Liver (tissue), 9 donors: ENCODE data around the gene PLA2G4E. TPM values are rescaled to one million over a fixed set of nuclear protein-coding genes. Genes with fewer than 3 reads are reported as not detected.

Experiments used
- DNase-seq: peaks from one replicate; pipeline ENCODE4 v3.0.0-alpha.2; 2017; ENCODE audit warnings: low spot score
- H3K27ac ChIP-seq, 2 donors: one replicate each; pipeline ENCODE4 v1.7.0; 2013; ENCODE audit warnings: inconsistent platforms in 2 of 2, low read length in 2 of 2, control low read depth in 1 of 2, low read depth in 1 of 2, mild to moderate bottlenecking in 1 of 2
- H3K27me3 ChIP-seq, 4 donors: one replicate each; pipeline versions ENCODE4 v1.6.1 to v1.7.0; 2013; ENCODE audit warnings: low read length in 3 of 4, inconsistent platforms in 1 of 4, mild to moderate bottlenecking in 1 of 4, moderate library complexity in 1 of 4; ENCODE audit not compliant: control insufficient read depth in 4 of 4, insufficient read depth in 4 of 4
- H3K36me3 ChIP-seq, 4 donors: one replicate each; pipeline versions ENCODE4 v1.6.1 to v1.7.0; 2013; ENCODE audit warnings: low read length in 3 of 4, mild to moderate bottlenecking in 3 of 4, low read depth in 1 of 4, moderate library complexity in 1 of 4; ENCODE audit not compliant: control insufficient read depth in 4 of 4, insufficient read depth in 3 of 4
- H3K4me1 ChIP-seq, 4 donors: one replicate each; pipeline versions ENCODE4 v1.6.1 to v1.7.0; 2013; ENCODE audit warnings: low read length in 3 of 4, mild to moderate bottlenecking in 3 of 4, moderate library complexity in 1 of 4; ENCODE audit not compliant: control insufficient read depth in 4 of 4, insufficient read depth in 4 of 4
- H3K4me3 ChIP-seq, 3 donors: one replicate each; pipeline versions ENCODE4 v1.6.1 to v1.7.0; 2013; ENCODE audit warnings: low read length in 3 of 3, control low read depth in 1 of 3, low read depth in 1 of 3, mild to moderate bottlenecking in 1 of 3
- H3K9ac ChIP-seq, 2 donors: one replicate each; pipeline ENCODE4 v1.7.0; 2013; ENCODE audit warnings: low read length in 2 of 2, mild to moderate bottlenecking in 2 of 2, moderate library complexity in 2 of 2, control low read depth in 1 of 2, low read depth in 1 of 2
- H3K9me3 ChIP-seq, 4 donors: one replicate each; pipeline versions ENCODE4 v1.6.1 to v1.7.0; 2013; ENCODE audit warnings: low read length in 3 of 4; ENCODE audit not compliant: control insufficient read depth in 4 of 4
- FOXA2 ChIP-seq: IDR thresholded peaks from 2 replicates; pipeline ENCODE4 v1.6.1; 2016; ENCODE audit warnings: antibody characterized with exemption
- HNF4A ChIP-seq, 2 donors: conservative IDR thresholded peaks; 2 replicates each; pipeline ENCODE4 v1.6.1; 2016; ENCODE audit warnings: antibody characterized with exemption in 2 of 2, mild to moderate bottlenecking in 2 of 2
- NR2F2 ChIP-seq: IDR thresholded peaks from 2 replicates; pipeline ENCODE4 v1.6.1; 2016; ENCODE audit warnings: antibody characterized with exemption
- RAD21 ChIP-seq, 2 donors: IDR thresholded peaks; 2 replicates each; pipeline ENCODE4 v1.6.1; 2016; ENCODE audit warnings: antibody characterized with exemption in 2 of 2, mild to moderate bottlenecking in 2 of 2
- SP1 ChIP-seq: IDR thresholded peaks from 2 replicates; pipeline ENCODE4 v1.6.1; 2018; ENCODE audit warnings: antibody characterized with exemption, mild to moderate bottlenecking
- TAF1 ChIP-seq: conservative IDR thresholded peaks from 2 replicates; pipeline ENCODE4 v1.6.1; 2016; ENCODE audit warnings: antibody characterized with exemption, mild to moderate bottlenecking
- WGBS: extraction: QIAGEN DNeasy Blood & Tissue Kit; methylation state at CpG from one replicate; pipeline ENCODE4 v1.1.7; 2013; 5-methylcytosine and 5-hydroxymethylcytosine counted together
- polyA plus RNA-seq, 2 donors: library from polyadenylated mRNA; stranded (reverse) in 1 of 2; unstranded in 1 of 2; fragments of 200-250 nt in 1 of 2; fragments of >200 nt in 1 of 2; fragmentation: Nextera tagmentation in 1 of 2; extraction: Ambion mirVana in 1 of 2; gene quantifications; one replicate each; pipeline versions ENCODE4 v1.2.1 to v1.2.3, GENCODE V29; 2013 to 2015
- total RNA-seq, 2 donors: library from RNA; depleted of rRNA; stranded (reverse); fragments of >200 nt; gene quantifications; one replicate each; pipeline ENCODE4 v1.2.3, GENCODE V29; 2014
- TF ChIP-seq, protein P1 (sequence below): IDR thresholded peaks from 2 replicates; pipeline ENCODE4 v1.6.1; 2016; ENCODE audit warnings: antibody characterized with exemption, mild to moderate bottlenecking
- TF ChIP-seq, protein P2 (sequence below): IDR thresholded peaks from 2 replicates; pipeline ENCODE4 v1.6.1; 2016; ENCODE audit warnings: antibody characterized with exemption
- TF ChIP-seq, protein P3 (sequence below): fragments of 150-350 bp; IDR thresholded peaks from 2 replicates; pipeline ENCODE4 v1.5.1; 2017; ENCODE audit warnings: improper control_type of control experiment, low read depth, low read length; ENCODE audit not compliant: missing input control
- TF ChIP-seq, protein P4 (sequence below): IDR thresholded peaks from 2 replicates; pipeline ENCODE4 v1.6.1; 2016; ENCODE audit warnings: antibody characterized with exemption
- TF ChIP-seq, protein P5 (sequence below): IDR thresholded peaks from 2 replicates; pipeline ENCODE4 v1.6.1; 2016; ENCODE audit warnings: antibody characterized with exemption
- donor health status: healthy.
- donor health status: healthy.
- donor health status: healthy.
- donor health status: healthy.
- donor health status: healthy.

Gene PLA2G4E
- total and polyA plus RNA-seq, 4 donors = not detected

DNA sequence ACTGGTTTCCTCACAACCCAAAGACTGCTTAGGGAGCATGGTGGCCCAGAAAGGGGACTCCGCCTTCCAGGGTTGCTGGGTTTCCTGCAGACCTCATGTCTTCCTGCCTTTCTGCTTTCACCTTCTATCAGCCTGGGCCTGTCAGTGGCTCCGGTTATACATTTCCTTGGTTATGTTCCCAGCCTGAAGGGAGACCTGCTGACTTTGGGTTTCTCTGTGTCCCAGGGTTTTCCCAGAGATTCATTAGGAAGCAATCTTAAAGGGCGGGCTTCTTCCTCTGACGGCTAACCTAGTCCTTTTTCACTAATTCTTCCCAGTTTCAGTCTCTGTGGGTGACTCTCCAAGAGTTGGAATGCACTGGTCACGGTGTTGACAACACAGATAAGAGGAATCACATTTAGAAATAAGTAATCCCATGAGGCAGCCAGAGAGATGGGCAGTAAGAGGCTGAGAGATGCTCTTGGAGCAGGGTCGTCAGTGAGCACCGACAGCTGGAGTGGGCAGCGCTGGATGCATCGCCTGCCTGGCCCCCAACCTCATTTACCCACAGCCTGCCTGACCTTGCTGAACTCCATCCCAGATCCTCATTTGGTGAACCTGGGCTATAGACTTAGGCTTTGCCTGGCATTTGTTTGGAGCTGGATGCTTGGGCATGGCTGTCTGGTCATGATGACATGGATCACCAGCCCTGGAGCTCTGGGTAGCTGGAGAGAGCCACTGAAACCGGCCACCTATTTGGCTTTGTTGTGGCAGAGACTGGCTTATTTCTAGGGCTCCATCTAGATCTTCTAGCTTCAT, 38.5 kb downstream of the PLA2G4E start:
- Histone ChIP-seq H3K9ac (no peak overlapping the region), H3K27ac (no peak overlapping the region), H3K4me1 (peaks cover 0 to 1% (median 0%) of the 10 kb centered on the region in 4 donors), H3K9me3 (no peaks in the 10 kb centered on the region), H3K4me3 (no peak overlapping the region), H3K27me3 (no peaks in the 10 kb centered on the region), H3K36me3 (no peaks in the 10 kb centered on the region)
- 87% methylated on average over 10 of the region's 10 CpGs for WGBS
- no peak for TF ChIP-seq FOXA2
- TF ChIP-seq, protein P1, sequence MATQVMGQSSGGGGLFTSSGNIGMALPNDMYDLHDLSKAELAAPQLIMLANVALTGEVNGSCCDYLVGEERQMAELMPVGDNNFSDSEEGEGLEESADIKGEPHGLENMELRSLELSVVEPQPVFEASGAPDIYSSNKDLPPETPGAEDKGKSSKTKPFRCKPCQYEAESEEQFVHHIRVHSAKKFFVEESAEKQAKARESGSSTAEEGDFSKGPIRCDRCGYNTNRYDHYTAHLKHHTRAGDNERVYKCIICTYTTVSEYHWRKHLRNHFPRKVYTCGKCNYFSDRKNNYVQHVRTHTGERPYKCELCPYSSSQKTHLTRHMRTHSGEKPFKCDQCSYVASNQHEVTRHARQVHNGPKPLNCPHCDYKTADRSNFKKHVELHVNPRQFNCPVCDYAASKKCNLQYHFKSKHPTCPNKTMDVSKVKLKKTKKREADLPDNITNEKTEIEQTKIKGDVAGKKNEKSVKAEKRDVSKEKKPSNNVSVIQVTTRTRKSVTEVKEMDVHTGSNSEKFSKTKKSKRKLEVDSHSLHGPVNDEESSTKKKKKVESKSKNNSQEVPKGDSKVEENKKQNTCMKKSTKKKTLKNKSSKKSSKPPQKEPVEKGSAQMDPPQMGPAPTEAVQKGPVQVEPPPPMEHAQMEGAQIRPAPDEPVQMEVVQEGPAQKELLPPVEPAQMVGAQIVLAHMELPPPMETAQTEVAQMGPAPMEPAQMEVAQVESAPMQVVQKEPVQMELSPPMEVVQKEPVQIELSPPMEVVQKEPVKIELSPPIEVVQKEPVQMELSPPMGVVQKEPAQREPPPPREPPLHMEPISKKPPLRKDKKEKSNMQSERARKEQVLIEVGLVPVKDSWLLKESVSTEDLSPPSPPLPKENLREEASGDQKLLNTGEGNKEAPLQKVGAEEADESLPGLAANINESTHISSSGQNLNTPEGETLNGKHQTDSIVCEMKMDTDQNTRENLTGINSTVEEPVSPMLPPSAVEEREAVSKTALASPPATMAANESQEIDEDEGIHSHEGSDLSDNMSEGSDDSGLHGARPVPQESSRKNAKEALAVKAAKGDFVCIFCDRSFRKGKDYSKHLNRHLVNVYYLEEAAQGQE = no peak
- TF ChIP-seq NR2F2 = no peak
- TF ChIP-seq, protein P2, sequence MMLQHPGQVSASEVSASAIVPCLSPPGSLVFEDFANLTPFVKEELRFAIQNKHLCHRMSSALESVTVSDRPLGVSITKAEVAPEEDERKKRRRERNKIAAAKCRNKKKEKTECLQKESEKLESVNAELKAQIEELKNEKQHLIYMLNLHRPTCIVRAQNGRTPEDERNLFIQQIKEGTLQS = no peak
- TF ChIP-seq, protein P3, sequence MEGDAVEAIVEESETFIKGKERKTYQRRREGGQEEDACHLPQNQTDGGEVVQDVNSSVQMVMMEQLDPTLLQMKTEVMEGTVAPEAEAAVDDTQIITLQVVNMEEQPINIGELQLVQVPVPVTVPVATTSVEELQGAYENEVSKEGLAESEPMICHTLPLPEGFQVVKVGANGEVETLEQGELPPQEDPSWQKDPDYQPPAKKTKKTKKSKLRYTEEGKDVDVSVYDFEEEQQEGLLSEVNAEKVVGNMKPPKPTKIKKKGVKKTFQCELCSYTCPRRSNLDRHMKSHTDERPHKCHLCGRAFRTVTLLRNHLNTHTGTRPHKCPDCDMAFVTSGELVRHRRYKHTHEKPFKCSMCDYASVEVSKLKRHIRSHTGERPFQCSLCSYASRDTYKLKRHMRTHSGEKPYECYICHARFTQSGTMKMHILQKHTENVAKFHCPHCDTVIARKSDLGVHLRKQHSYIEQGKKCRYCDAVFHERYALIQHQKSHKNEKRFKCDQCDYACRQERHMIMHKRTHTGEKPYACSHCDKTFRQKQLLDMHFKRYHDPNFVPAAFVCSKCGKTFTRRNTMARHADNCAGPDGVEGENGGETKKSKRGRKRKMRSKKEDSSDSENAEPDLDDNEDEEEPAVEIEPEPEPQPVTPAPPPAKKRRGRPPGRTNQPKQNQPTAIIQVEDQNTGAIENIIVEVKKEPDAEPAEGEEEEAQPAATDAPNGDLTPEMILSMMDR = no peak
- no peak for DNase-seq

DNA sequence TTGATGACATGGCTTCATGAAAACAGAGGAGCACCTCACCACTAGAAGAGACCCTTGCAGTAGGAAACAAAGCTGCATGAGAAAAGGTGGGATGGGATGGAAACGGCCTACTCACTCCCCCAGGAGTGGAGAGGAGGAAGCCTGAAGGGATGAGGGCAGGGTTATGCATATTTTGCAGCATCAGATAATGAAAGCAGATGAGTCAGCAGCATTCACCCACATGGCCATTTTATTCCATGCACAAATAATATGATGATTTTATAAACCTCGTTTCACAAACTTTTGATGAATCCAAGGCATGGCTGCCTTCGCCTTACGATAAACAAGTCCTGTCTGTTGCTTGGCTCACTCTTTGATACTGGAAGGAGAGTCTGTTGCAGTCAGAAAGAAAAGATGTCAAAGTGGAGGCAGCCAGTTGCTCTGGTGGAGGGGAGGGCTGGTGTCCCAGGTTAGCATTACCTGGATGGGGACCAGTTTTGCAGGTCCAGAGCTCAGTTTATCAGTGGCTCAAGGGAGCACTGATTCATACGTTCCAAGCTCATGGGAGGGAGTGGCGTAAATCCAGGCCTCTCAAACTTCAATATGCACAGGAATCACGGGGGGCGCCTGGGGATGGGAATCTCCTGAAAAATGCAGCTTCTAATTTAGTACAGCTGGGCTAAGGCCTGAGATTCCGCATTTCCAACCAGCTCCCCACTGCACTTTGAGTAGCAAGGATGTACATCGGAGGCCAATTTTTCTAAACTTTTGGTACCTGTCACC, 39.3 kb downstream of the PLA2G4E start:
- Histone ChIP-seq H3K27ac (no peak overlapping the region), H3K36me3 (no peaks in the 10 kb centered on the region), H3K4me3 (no peak overlapping the region), H3K9me3 (no peaks in the 10 kb centered on the region), H3K9ac (no peak overlapping the region), H3K4me1 (peaks cover 0 to 1% (median 0%) of the 10 kb centered on the region in 4 donors), H3K27me3 (no peaks in the 10 kb centered on the region)
- TF ChIP-seq RAD21 (IDR thresholded peaks at IDR 0.05) (no peak), HNF4A (conservative IDR thresholded peaks at IDR 0.05) (no peak), SP1 (no peak), NR2F2 (no peak), TAF1 (no peak)
- TF ChIP-seq, protein P4, sequence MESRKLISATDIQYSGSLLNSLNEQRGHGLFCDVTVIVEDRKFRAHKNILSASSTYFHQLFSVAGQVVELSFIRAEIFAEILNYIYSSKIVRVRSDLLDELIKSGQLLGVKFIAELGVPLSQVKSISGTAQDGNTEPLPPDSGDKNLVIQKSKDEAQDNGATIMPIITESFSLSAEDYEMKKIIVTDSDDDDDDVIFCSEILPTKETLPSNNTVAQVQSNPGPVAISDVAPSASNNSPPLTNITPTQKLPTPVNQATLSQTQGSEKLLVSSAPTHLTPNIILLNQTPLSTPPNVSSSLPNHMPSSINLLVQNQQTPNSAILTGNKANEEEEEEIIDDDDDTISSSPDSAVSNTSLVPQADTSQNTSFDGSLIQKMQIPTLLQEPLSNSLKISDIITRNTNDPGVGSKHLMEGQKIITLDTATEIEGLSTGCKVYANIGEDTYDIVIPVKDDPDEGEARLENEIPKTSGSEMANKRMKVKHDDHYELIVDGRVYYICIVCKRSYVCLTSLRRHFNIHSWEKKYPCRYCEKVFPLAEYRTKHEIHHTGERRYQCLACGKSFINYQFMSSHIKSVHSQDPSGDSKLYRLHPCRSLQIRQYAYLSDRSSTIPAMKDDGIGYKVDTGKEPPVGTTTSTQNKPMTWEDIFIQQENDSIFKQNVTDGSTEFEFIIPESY = no peak
- TF ChIP-seq, protein P5, sequence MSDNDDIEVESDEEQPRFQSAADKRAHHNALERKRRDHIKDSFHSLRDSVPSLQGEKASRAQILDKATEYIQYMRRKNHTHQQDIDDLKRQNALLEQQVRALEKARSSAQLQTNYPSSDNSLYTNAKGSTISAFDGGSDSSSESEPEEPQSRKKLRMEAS = no peak
- DNase-seq = no peak
- 91% methylated on average over 10 of the region's 10 CpGs for WGBS
